Skeletal muscle tissue (tissue), 4 donors: ENCODE results near the gene NLN. TPM values are rescaled to one million over a fixed set of nuclear protein-coding genes. Genes with fewer than 3 reads are reported as not detected.

Source experiments
- H3K27ac ChIP-seq: one replicate; pipeline ENCODE4 v1.7.0; 2013; ENCODE audit warnings: mild to moderate bottlenecking, low read depth, low read length, inconsistent platforms
- H3K27me3 ChIP-seq, 3 donors: one replicate each; pipeline ENCODE4 v1.7.0; 2013; ENCODE audit warnings: low read length in 3 of 3; ENCODE audit not compliant: control insufficient read depth in 3 of 3, insufficient read depth in 3 of 3
- H3K36me3 ChIP-seq, 3 donors: one replicate each; pipeline ENCODE4 v1.7.0; 2013; ENCODE audit warnings: low read length in 3 of 3; ENCODE audit not compliant: control insufficient read depth in 3 of 3, insufficient read depth in 3 of 3
- H3K4me1 ChIP-seq, 3 donors: one replicate each; pipeline ENCODE4 v1.7.0; 2013; ENCODE audit warnings: low read length in 3 of 3, mild to moderate bottlenecking in 3 of 3; ENCODE audit not compliant: control insufficient read depth in 3 of 3, insufficient read depth in 3 of 3
- H3K4me3 ChIP-seq, 3 donors: one replicate each; pipeline ENCODE4 v1.7.0; 2013; ENCODE audit warnings: low read length in 3 of 3
- H3K9ac ChIP-seq, 3 donors: one replicate each; pipeline ENCODE4 v1.7.0; 2013; ENCODE audit warnings: low read length in 3 of 3, mild to moderate bottlenecking in 3 of 3, moderate library complexity in 2 of 3, low read depth in 1 of 3
- H3K9me3 ChIP-seq, 3 donors: one replicate each; pipeline ENCODE4 v1.7.0; 2013; ENCODE audit warnings: low read length in 3 of 3; ENCODE audit not compliant: control insufficient read depth in 3 of 3
- total RNA-seq: library from RNA; depleted of rRNA; stranded (reverse); fragments of >200 nt; gene quantifications from one replicate; pipeline ENCODE4 v1.2.3, GENCODE V29; 2014
- donor health status: Osteomylitis.

NLN gene
- total RNA-seq, 1 donor from 2014 or later, result 18.8 TPM

DNA sequence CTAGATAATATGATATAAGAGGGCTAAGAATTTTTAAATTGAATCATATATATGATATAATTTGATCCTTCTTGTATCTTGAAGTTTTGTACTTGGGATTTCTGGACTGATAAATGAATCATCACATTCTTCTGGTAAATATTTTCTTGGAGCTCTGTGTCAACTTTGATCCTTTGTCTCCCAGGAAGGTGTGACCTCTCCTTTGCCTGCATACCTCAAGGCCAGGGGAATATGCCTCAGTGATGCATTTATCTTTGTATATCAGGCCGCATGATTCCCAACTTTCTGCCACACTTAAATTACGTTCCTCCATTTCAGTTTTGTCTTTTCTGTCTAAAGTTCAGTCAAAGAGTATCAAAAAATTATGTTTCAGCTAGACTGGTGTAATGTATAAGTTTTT, 101.2 kb downstream of the NLN start:
- Histone ChIP-seq H3K4me3 (no peak overlapping the region), H3K36me3 (no peaks in the 10 kb centered on the region), H3K9me3 (no peaks in the 10 kb centered on the region), H3K4me1 (peaks cover 4 to 8% (median 7%) of the 10 kb centered on the region in 3 donors), H3K27ac (no peak overlapping the region), H3K9ac (no peak overlapping the region), H3K27me3 (no peaks in the 10 kb centered on the region)

DNA sequence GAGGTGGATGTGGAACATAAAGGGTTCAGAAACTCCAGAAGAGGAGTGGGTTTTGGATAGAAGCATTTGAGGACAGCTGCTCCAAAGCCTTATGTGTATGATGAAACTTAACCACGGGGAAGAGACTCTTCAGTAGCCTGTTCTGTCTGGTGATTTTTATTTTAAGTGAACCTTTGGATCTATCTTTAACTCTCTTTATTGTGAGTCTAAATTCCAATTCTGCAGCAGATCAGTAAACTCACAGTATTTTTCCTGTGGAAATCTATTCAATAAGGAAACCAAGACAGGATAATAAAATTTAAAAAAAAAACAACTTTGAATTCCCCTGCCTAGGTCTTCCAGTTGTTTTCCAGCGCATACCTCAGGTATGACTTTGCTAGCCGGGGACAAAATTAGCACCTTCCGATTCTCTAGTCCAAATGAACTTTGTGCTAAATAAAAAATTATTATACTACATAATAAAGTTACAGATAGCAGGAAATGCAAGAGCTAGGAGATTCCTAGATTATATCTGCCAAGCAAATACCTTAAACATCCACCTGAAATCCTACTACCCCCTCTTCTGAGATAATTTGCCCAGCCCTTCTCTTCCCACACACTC, 101.9 kb downstream of the NLN start:
- H3K9ac ChIP-seq, result no peak overlapping the region
- H3K36me3 ChIP-seq, result no peaks in the 10 kb centered on the region
- H3K4me1 ChIP-seq, result peaks cover 4 to 8% (median 7%) of the 10 kb centered on the region in 3 donors

DNA sequence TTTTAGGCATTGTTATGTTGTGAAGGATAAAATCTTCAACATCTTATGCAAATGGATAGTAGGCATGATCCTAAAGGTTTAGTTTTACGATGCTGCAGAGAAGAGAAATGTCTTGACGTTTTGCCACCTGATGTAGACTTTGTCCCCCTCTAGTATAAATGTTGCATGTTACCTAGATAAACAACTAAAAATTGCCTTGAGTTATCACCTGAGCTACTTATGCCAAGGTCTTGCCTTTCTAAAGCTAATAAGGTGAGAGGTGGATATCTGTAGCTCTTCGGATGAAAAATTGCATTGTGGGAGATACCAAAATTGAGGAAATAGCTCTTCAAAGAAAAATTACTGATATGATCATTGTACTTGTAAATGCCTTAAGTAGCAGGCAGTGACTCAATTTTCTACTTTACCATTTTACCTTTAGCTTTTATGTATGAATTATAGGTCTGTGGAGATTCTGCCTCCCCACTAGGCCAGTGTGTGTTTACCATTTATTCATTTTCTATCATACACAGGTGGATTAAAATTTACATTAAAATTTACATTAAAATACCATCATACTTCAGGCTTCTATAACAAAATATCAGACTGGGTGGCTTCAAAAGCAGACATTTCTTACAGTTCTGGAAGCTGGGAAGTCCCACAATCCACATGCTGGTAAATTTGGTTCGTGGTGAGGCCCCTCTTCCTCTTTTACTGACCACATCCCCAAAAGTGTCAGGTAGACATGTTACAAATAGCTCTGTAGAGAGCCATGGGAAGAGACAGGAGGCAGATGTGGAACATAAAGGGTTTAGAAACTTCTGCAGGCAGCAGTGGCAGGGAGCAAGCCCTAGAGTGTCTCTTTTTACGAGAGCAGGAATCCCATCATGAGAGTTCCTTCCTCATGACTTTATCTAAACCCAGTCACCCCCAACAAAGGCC, 103.7 kb downstream of the NLN start:
- H3K9ac ChIP-seq, result no peak overlapping the region
- no peaks in the 10 kb centered on the region for H3K9me3 ChIP-seq
- no peak overlapping the region for H3K4me3 ChIP-seq
- no peaks in the 10 kb centered on the region for H3K27me3 ChIP-seq
- peaks cover 4 to 8% (median 7%) of the 10 kb centered on the region in 3 donors for H3K4me1 ChIP-seq
- H3K36me3 ChIP-seq, result no peaks in the 10 kb centered on the region
- H3K27ac ChIP-seq, result no peak overlapping the region

More for the DNA sequence above, 101.9 kb downstream of the NLN start:
- H3K27ac ChIP-seq, result no peak overlapping the region
- H3K27me3 ChIP-seq, result no peaks in the 10 kb centered on the region
- H3K9me3 ChIP-seq, result no peaks in the 10 kb centered on the region
- H3K4me3 ChIP-seq, result no peak overlapping the region

DNA sequence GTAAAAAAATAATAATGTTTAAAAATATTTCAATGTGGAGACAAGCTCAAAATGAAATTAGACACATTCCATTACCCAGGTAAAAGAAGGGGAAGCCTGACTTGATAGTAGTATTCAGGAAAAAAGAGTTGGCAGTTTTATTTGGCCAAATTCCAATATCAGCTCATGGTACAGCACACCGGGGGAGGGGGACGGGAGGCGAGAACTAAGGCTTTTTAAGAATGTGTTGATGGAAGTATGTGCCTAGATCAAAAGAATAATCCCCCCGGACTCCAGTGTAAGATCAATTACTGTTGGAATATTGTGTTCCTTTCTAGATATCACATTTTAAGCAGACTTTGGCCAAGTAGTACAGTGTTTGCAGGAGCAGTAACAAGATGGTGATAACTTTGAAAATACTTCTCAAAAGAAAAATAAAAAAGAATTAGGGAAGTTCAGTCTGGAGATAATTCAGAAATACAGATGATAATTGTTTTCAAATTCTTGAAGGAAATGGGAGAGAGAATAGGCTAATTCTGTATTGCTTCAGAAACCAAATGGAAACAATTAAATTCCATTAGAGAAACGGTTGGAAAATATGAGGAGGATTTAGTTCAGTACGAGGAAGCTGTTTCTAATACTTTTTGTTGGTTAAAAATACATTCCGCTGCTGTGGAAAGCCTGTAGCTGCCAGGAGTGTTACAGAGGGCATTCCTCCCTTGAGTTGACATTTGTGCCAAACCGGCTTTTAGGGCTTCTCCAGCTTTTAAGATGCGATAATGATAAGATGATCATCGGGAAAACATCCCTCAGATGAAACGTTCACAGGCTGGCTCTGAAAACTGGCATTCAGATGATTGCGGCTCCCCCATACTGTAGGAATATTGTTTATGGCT, 106.3 kb downstream of the NLN start:
- H3K27ac ChIP-seq, result no peak overlapping the region
- H3K9ac ChIP-seq, result no peak overlapping the region
- no peaks in the 10 kb centered on the region for H3K36me3 ChIP-seq
- H3K27me3 ChIP-seq, result no peaks in the 10 kb centered on the region
- no peak overlapping the region for H3K4me3 ChIP-seq
- peaks cover 5 to 10% (median 9%) of the 10 kb centered on the region in 3 donors for H3K4me1 ChIP-seq
- no peaks in the 10 kb centered on the region for H3K9me3 ChIP-seq

DNA sequence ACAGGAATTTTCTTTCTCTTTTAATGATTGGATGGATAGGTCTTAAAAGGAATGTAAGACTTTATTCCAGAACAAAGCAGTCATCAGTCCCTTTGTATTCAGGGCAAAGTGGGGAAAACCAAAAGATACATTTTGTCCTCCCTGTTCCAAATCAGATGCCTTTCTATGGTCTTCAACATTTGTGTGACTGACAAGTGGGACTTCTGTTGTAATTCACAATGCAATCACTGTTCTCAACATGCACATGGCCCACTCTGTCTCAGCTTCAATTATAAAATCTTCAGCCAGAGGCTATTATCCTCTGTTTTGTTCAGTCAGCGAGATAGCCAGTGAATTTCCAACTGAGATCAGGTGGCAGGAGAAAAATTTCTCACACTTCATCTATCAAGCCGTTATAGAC, 108.9 kb downstream of the NLN start:
- Histone ChIP-seq H3K27me3 (no peaks in the 10 kb centered on the region), H3K36me3 (no peaks in the 10 kb centered on the region), H3K27ac (no peak overlapping the region), H3K9ac (no peak overlapping the region), H3K4me3 (no peak overlapping the region), H3K9me3 (no peaks in the 10 kb centered on the region), H3K4me1 (peaks cover 0 to 11% (median 6%) of the 10 kb centered on the region in 3 donors)

DNA sequence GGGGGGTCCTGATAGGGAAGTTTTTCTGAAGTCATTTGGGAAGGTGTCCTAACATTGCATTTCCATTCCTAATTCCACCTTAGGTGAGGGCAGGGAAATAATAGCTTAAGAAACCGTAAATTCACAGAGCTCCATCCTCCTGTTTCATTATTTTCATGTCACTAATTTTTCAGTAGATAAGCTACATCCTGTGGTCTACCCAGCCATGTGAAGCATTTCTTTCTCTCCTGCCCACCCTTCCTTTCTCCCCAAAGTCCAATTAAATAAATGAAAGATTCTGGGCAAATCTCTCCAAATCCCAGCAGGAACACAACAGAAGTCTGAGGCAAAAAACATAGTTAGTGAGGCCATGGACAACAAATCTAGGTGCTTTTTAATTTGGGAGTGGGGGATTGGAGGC, 109.3 kb downstream of the NLN start:
- H3K27me3 ChIP-seq, result no peaks in the 10 kb centered on the region
- H3K4me1 ChIP-seq, result peaks cover 0 to 11% (median 6%) of the 10 kb centered on the region in 3 donors
- H3K9me3 ChIP-seq, result no peaks in the 10 kb centered on the region
- H3K27ac ChIP-seq, result no peak overlapping the region
- H3K36me3 ChIP-seq, result no peaks in the 10 kb centered on the region
- no peak overlapping the region for H3K9ac ChIP-seq
- no peak overlapping the region for H3K4me3 ChIP-seq

DNA sequence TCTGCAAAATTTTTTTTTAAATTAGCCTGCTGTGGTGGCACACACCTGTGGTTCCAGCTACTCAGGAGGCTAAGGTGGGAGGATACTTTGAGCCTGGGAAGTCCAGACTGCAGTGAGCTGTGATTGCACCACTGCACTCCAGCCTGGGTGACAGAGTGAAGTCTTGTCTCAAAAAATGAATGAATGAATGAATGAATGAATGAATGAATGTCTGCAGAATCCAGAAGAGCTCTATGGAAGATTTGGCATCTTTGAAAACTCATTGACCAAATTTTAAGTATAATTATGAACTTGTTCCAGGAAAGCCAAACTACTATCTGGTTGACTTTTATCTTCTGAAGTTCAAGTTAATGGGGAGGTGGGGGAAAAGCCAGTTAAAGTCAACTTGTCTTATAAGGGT, 110.1 kb downstream of the NLN start:
- Histone ChIP-seq H3K9ac (no peak overlapping the region), H3K4me1 (peaks cover 0 to 11% (median 6%) of the 10 kb centered on the region in 3 donors), H3K36me3 (no peaks in the 10 kb centered on the region), H3K4me3 (no peak overlapping the region), H3K27me3 (no peaks in the 10 kb centered on the region), H3K27ac (no peak overlapping the region), H3K9me3 (no peaks in the 10 kb centered on the region)

DNA sequence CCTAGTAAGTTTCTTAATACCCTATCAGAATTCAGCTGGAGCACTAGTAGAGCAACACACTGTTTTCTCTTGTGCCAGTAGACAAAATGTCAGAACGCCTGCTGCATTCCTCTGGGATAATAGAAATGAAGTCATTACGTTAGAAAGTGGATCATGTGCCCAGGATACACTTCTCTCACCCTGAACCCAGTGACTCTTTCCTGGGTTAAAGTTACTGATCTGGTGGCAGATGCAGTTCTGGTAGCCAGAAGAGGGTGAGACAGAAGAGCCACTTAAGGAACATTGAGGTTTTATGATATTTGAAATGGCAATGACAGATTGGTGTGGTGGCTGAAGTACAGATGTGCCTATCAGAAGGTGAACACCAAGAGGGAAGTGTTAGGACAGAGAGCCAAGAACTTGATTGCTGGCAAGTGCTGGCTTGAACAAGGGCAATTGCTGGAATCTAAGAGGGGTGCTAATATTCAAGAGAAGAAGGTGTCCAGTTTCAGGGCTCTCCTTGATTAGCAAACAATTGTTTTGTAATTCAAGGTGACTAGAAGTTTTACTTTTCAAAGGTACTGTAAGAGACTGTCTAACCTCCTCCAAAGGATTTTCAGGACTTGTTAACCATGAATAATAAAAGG, 110.7 kb downstream of the NLN start:
- H3K27ac ChIP-seq, result no peak overlapping the region
- H3K9ac ChIP-seq, result no peak overlapping the region
- no peaks in the 10 kb centered on the region for H3K36me3 ChIP-seq
- no peak overlapping the region for H3K4me3 ChIP-seq
- no peaks in the 10 kb centered on the region for H3K9me3 ChIP-seq
- H3K4me1 ChIP-seq, result peaks cover 0 to 11% (median 6%) of the 10 kb centered on the region in 3 donors
- no peaks in the 10 kb centered on the region for H3K27me3 ChIP-seq

DNA sequence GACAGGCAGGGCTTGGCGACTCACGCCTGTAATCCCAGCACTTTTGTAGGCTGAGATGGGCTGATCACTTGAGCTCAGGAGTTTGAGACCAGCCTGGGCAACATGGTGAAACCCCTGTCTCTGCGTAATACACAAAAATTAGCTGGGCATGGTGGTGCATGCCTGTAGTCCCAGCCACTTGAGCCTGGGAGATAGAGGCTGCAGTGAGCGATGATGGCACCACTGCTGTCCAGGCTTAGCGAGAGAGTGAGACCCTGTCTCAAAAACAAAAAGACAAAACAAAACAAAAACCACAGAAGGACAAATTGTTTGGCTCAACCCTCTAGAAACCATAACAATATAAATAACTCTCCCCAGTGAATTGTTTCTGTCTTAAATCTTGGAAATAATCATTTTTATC, 111.8 kb downstream of the NLN start:
- Histone ChIP-seq H3K9me3 (no peaks in the 10 kb centered on the region), H3K36me3 (no peaks in the 10 kb centered on the region), H3K4me1 (peaks cover 0 to 11% (median 6%) of the 10 kb centered on the region in 3 donors), H3K4me3 (no peak overlapping the region), H3K27ac (peak overlapping the region; percentile 50), H3K27me3 (no peaks in the 10 kb centered on the region), H3K9ac (no peak overlapping the region)
